ENCODE data around the gene CPEB4.

GRCh38 chr5:173972607-173972924, 84.4 kb downstream of the CPEB4 start:
- TF ChIP-seq CTCF (IDR thresholded peaks at IDR 0.05) (no peak), POLR2A (IDR thresholded peaks at IDR 0.05) (no peak)

Measured in adrenal gland (tissue), 5 donors.